Neural progenitor cell (in vitro differentiated cells): Measurements from ENCODE around the gene DUSP3. TPM values are rescaled to one million over a fixed set of nuclear protein-coding genes. Genes with fewer than 3 reads are reported as not detected.

Experiments used
- DNase-seq: peaks from one replicate; pipeline ENCODE4 v3.0.0-alpha.2; 2016; ENCODE audit warnings: low spot score
- H2AFZ ChIP-seq: fragments of 200-600 bp; sonication (generic); replicated peaks from 2 replicates; pipeline ENCODE4 v1.6.1; 2016; ENCODE audit warnings: antibody characterized with exemption
- H3F3A ChIP-seq: fragments of 200-600 bp; sonication (generic); 2 replicates; pipeline ENCODE4 v1.6.1; 2016; ENCODE audit warnings: antibody characterized with exemption, low read depth
- H3K27ac ChIP-seq: fragments of 200-600 bp; sonication (generic); 2 replicates; pipeline ENCODE4 v1.5.1; 2016; ENCODE audit warnings: mild to moderate bottlenecking
- H3K27me3 ChIP-seq: fragments of 200-600 bp; sonication (generic); 2 replicates; pipeline ENCODE4 v1.6.1; 2016; ENCODE audit warnings: mild to moderate bottlenecking, moderate library complexity
- H3K36me3 ChIP-seq: fragments of 200-600 bp; sonication (generic); 2 replicates; pipeline ENCODE4 v1.5.1; 2016
- H3K4me1 ChIP-seq: fragments of 200-600 bp; sonication (generic); 2 replicates; pipeline ENCODE4 v1.6.1; 2016; ENCODE audit warnings: mixed run types
- H3K4me2 ChIP-seq: fragments of 200-600 bp; sonication (generic); 2 replicates; pipeline ENCODE4 v1.6.1; 2016
- H3K4me3 ChIP-seq: fragments of 200-600 bp; sonication (generic); 2 replicates; pipeline ENCODE4 v1.5.1; 2016
- H3K79me2 ChIP-seq: fragments of 200-600 bp; sonication (generic); 2 replicates; pipeline ENCODE4 v1.6.1; 2016; ENCODE audit warnings: low read depth
- H3K9ac ChIP-seq: fragments of 200-600 bp; sonication (generic); 2 replicates; pipeline ENCODE4 v1.6.1; 2016
- H3K9me3 ChIP-seq: fragments of 200-600 bp; sonication (generic); 2 replicates; pipeline ENCODE4 v1.5.1; 2016; ENCODE audit warnings: low read depth
- H4K20me1 ChIP-seq: fragments of 200-600 bp; sonication (generic); 2 replicates; pipeline ENCODE4 v1.6.1; 2016; ENCODE audit warnings: low read depth
- H3K27ac Mint-ChIP-seq: 3 replicates; pipeline ENCODE4 v1.8.0; 2021; ENCODE audit warnings: mixed read lengths
- H3K27me3 Mint-ChIP-seq: 2 replicates; pipeline ENCODE4 v1.8.0; 2022; ENCODE audit warnings: low read depth, mild to moderate bottlenecking, inconsistent platforms, moderate library complexity, mixed read lengths; ENCODE audit not compliant: insufficient read depth
- H3K36me3 Mint-ChIP-seq: 3 replicates; pipeline ENCODE4 v1.8.0; 2021; ENCODE audit warnings: mixed read lengths
- H3K4me1 Mint-ChIP-seq: 3 replicates; pipeline ENCODE4 v1.8.0; 2021; ENCODE audit warnings: mixed read lengths
- H3K4me3 Mint-ChIP-seq: 3 replicates; pipeline ENCODE4 v1.8.0; 2021; ENCODE audit warnings: mild to moderate bottlenecking, moderate library complexity, mixed read lengths
- H3K9me3 Mint-ChIP-seq: 3 replicates; pipeline ENCODE4 v1.8.0; 2020; ENCODE audit warnings: mixed read lengths
- CTCF ChIP-seq: fragments of 200-600 bp; sonication (generic); IDR thresholded peaks from 2 replicates; pipeline ENCODE4 v1.5.1; 2017; ENCODE audit warnings: antibody characterized with exemption, mild to moderate bottlenecking
- EZH2 ChIP-seq: fragments of 200-600 bp; sonication (generic); IDR thresholded peaks from 2 replicates; pipeline ENCODE4 v1.6.1; 2017; ENCODE audit warnings: antibody characterized with exemption, mild to moderate bottlenecking, moderate library complexity
- EZH2phosphoT487 ChIP-seq: fragments of 200-600 bp; sonication (generic); IDR thresholded peaks from 2 replicates; pipeline ENCODE4 v1.6.1; 2017; ENCODE audit warnings: antibody characterized with exemption
- total RNA-seq: library from RNA; depleted of rRNA; stranded (reverse); fragments of >200 nt; gene quantifications from 2 replicates; pipeline ENCODE4 v1.2.3, GENCODE V29; 2015; ENCODE audit warnings: low replicate concordance

DUSP3 gene
- total RNA-seq, 1 donor from 2014 or later = 20.8 TPM

GRCh38 chr17:43756201-43756600 is 22.6 kb downstream of the DUSP3 start:
- no peak for TF ChIP-seq EZH2phosphoT487
- TF ChIP-seq CTCF = no peak
- H3K27me3 ChIP-seq = peaks cover 26% of the 10 kb centered on the region
- peaks cover 4% of the 10 kb centered on the region for H3F3A ChIP-seq
- H3K9ac ChIP-seq = no peak overlapping the region
- no peak overlapping the region for H3K4me3 ChIP-seq
- H3K36me3 Mint-ChIP-seq = no peaks in the 10 kb centered on the region
- H3K27me3 Mint-ChIP-seq = peaks cover 19% of the 10 kb centered on the region
- H3K27ac ChIP-seq = no peak overlapping the region
- no peak for DNase-seq
- H3K4me1 ChIP-seq = peaks cover 11% of the 10 kb centered on the region
- no peaks in the 10 kb centered on the region for H3K36me3 ChIP-seq
- no peak overlapping the region for H3K27ac Mint-ChIP-seq
- peaks cover 36% of the 10 kb centered on the region for H3K4me1 Mint-ChIP-seq
- H3K9me3 ChIP-seq = no peaks in the 10 kb centered on the region
- no peaks in the 10 kb centered on the region for H4K20me1 ChIP-seq
- no peak overlapping the region for H3K4me3 Mint-ChIP-seq
- H3K9me3 Mint-ChIP-seq = no peaks in the 10 kb centered on the region
- no peak overlapping the region for H2AFZ ChIP-seq
- H3K4me2 ChIP-seq = no peak overlapping the region
- no peaks in the 10 kb centered on the region for H3K79me2 ChIP-seq

- no peak overlapping the region for H3K27ac ChIP-seq
- H3K9me3 Mint-ChIP-seq = no peaks in the 10 kb centered on the region
- peaks cover 32% of the 10 kb centered on the region for H3K4me1 Mint-ChIP-seq
- no peak overlapping the region for H3K9ac ChIP-seq
- H3K27me3 Mint-ChIP-seq = peaks cover 19% of the 10 kb centered on the region
- H3K4me3 ChIP-seq = peak overlapping the region; percentile 16
- H4K20me1 ChIP-seq = no peaks in the 10 kb centered on the region
- no peak overlapping the region for H3K4me3 Mint-ChIP-seq
- no peaks in the 10 kb centered on the region for H3K79me2 ChIP-seq
- peak; percentile 23 for TF ChIP-seq EZH2phosphoT487
- TF ChIP-seq CTCF = no peak
- TF ChIP-seq EZH2 = peak; percentile 64
- H3K4me1 ChIP-seq = peaks cover 11% of the 10 kb centered on the region
- H3K27me3 ChIP-seq = peaks cover 26% of the 10 kb centered on the region
- H3K27ac Mint-ChIP-seq = no peak overlapping the region
- H3F3A ChIP-seq = peaks cover 4% of the 10 kb centered on the region
- H3K4me2 ChIP-seq = peak overlapping the region; percentile 63
- H2AFZ ChIP-seq = peak overlapping the region; percentile 88
- peak; percentile 64 for DNase-seq
- no peaks in the 10 kb centered on the region for H3K9me3 ChIP-seq
- no peaks in the 10 kb centered on the region for H3K36me3 ChIP-seq
- no peaks in the 10 kb centered on the region for H3K36me3 Mint-ChIP-seq
Observed at GRCh38 chr17:43755389-43755875, 23.3 kb downstream of the DUSP3 start.

- H2AFZ ChIP-seq = peak overlapping the region; percentile 88
- DNase-seq = no peak
- peak overlapping the region; percentile 16 for H3K4me3 ChIP-seq
- no peaks in the 10 kb centered on the region for H4K20me1 ChIP-seq
- H3K4me1 ChIP-seq = peaks cover 7% of the 10 kb centered on the region
- no peaks in the 10 kb centered on the region for H3K9me3 Mint-ChIP-seq
- H3K79me2 ChIP-seq = no peaks in the 10 kb centered on the region
- no peak overlapping the region for H3K9ac ChIP-seq
- peak overlapping the region; percentile 63 for H3K4me2 ChIP-seq
- H3K27ac Mint-ChIP-seq = no peak overlapping the region
- H3K36me3 ChIP-seq = no peaks in the 10 kb centered on the region
- peaks cover 26% of the 10 kb centered on the region for H3K27me3 ChIP-seq
- no peak overlapping the region for H3K27ac ChIP-seq
- TF ChIP-seq CTCF = no peak
- TF ChIP-seq EZH2 = no peak
- no peak for TF ChIP-seq EZH2phosphoT487
- peaks cover 27% of the 10 kb centered on the region for H3K4me1 Mint-ChIP-seq
- no peaks in the 10 kb centered on the region for H3K9me3 ChIP-seq
- no peaks in the 10 kb centered on the region for H3K36me3 Mint-ChIP-seq
- no peak overlapping the region for H3K4me3 Mint-ChIP-seq
- peaks cover 19% of the 10 kb centered on the region for H3K27me3 Mint-ChIP-seq
- H3F3A ChIP-seq = peaks cover 4% of the 10 kb centered on the region
Observed at GRCh38 chr17:43754947-43755346, 23.8 kb downstream of the DUSP3 start.
